Motor neuron (in vitro differentiated cells): Measurements from ENCODE around the gene YEATS4. TPM values are rescaled to one million over a fixed set of nuclear protein-coding genes. Genes with fewer than 3 reads are reported as not detected.

Source experiments
- ATAC-seq, 8 experiments: fragments of 200-7000 bp; cut with Tn5 transposase; replicated peaks in 6 of 8; 2 replicates each; pipeline ENCODE4 v1.8.0; 2021; ENCODE audit warnings: mild to moderate bottlenecking in 8 of 8, moderate library complexity in 8 of 8
- H3K27ac ChIP-seq, 2 donors: fragments of 250-450 bp; sonication (Bioruptor Pico); 2 replicates each; pipeline ENCODE4 v1.9.0; 2021; ENCODE audit warnings: antibody characterized with exemption in 2 of 2, mild to moderate bottlenecking in 2 of 2, moderate library complexity in 1 of 2
- H3K4me1 ChIP-seq, 2 donors: fragments of 250-450 bp; sonication (Bioruptor Pico); replicated peaks in 1 of 2; 2 replicates each; pipeline ENCODE4 v1.6.1; 2021; ENCODE audit warnings: antibody characterized with exemption in 2 of 2, mild to moderate bottlenecking in 2 of 2, moderate library complexity in 1 of 2
- H3K4me3 ChIP-seq, 5 donors: fragments of 250-450 bp; sonication (Bioruptor Pico); 2 replicates each; pipeline ENCODE4 v1.9.0; 2021; ENCODE audit warnings: antibody characterized with exemption in 5 of 5, mild to moderate bottlenecking in 5 of 5, moderate library complexity in 4 of 5
- WGBS, 10 experiments: fragments of 450-650 bp; shearing (Covaris generic); methylation state at CpG; one replicate each; pipeline ENCODE4 v1.0.0; 2022; 5-methylcytosine and 5-hydroxymethylcytosine counted together
- in situ Hi-C, 9 experiments: fragments of 400-800 bp; cut with MboI; loops; one replicate each; pipeline ENCODE4 v1.15.0; 2021; ENCODE audit warnings: low sequenced_read_pairs in 9 of 9, low pct_unique_long_range_greater_than_20kb in 2 of 9; ENCODE audit not compliant: unreplicated experiment in 9 of 9
- total RNA-seq, 8 experiments: library from RNA; unstranded; fragments of 300-600 nt; gene quantifications; 2 replicates each; pipeline versions ENCODE4 v1.2.3 to v1.2.4, GENCODE V29; 2022

Gene YEATS4
- total RNA-seq, 8 experiments from 2014 or later, result 16.1 to 33.4 (median 28.5) TPM

- no peak for ATAC-seq
- no peaks in the 10 kb centered on the region for H3K4me1 ChIP-seq
- in situ Hi-C loops, result no loop called here
- WGBS, 10 experiments, result 34 to 100% (median 89%) methylated on average over 1 to 16 of the region's 20 CpGs; no CpG with 5 or more reads in 1 of the 10 experiments
- H3K27ac ChIP-seq, result no peak overlapping the region
- H3K4me3 ChIP-seq, result no peak overlapping the region
These were observed 27.4 kb upstream of the YEATS4 start for GRCh38 chr12:69331909-69332684.

DNA sequence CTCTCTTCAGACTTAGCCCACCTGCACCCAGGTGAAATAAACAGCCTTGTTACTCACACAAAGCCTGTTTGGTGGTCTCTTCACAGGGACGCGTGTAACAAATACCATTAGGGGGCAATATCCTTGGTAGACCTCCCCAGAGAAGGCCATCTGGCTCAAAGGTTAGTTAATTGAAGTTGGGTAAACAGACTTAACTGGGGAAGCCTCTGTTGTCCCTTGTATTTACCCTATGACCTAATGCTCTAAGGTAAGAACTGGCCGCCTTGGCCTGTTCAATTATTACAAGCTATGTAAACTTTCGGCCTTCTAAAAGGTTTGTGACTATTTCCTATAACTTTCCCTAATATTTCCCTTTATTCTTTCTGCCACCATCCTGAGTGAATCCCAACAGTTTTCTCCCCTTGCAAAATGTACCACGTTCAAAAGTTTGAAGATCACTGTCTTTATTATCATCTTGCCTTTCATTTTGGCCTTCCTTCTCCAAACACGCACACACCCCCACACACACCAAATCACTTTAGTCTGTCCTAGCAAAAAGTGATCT lies 26.7 kb upstream of the YEATS4 start:
- in situ Hi-C loops, result no loop called here
- Histone ChIP-seq H3K4me3 (no peak overlapping the region), H3K27ac (no peak overlapping the region), H3K4me1 (no peaks in the 10 kb centered on the region)
- no peak for ATAC-seq
- WGBS, 10 experiments, result 59 to 100% (median 90%) methylated on average over 2 to 5 of the region's 6 CpGs; no CpG with 5 or more reads in 1 of the 10 experiments

DNA sequence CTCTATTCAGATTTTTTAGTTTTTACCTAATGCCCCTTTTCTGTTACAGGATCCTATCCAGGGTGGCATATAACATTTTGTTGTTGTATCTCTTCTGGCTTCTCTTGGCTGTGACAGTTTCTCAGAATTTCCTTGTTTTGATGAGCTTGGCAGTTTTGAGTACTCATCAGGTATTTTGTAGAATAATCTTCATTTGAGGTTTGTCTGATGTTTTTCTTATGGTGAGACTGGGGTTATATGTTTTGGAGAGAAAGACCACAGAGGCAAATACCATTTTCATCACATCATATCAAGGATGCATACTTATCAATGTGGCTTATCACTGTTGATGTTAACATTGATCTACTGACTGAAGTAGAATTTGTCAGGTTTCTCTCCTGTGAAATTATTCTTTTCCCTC lies 25.4 kb upstream of the YEATS4 start:
- no peak overlapping the region for H3K4me3 ChIP-seq
- ATAC-seq, result no peak
- no peak overlapping the region for H3K27ac ChIP-seq
- in situ Hi-C loops, result no loop called here
- H3K4me1 ChIP-seq, result no peaks in the 10 kb centered on the region

DNA sequence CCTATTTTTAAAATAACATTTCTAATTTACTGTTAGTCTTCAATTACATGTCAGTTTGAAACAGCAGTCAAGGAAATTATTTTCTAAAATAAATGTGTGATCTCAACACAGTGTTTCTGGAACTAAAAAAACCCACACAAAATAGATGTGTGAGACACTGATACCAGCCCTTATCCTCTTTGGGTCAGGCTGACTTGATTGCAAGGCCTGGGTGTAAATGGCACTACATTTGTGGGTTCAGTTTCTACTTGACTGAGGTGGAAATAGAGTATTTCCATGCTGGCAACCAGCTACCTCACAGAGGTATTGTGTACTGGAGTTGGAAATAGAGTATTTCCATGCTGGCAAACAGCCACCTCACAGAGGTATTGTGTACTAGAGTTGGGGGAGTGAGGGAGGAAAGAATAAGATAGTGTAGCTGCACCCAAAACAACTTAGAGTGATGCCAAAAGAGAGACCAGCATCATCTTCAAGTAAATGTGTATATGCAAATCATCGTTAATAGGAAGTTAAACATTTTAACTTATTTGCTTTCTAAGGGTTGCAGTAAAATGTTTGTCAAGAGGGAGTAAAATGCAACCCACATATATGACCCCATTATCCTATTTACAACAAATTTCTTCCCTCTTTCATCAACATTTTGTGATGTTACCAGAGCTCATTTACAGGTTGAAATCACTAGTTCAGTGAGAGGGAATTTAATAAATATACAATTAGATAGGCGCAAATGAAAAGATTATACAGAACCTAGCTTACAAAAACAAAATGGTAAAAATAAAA lies 22.0 kb upstream of the YEATS4 start:
- WGBS, 10 experiments, result 67 to 100% (median 83%) methylated on average over 1 to 2 of the region's 2 CpGs; no CpG with 5 or more reads in 1 of the 10 experiments
- in situ Hi-C loops, result no loop called here
- no peak for ATAC-seq
- Histone ChIP-seq H3K27ac (no peak overlapping the region), H3K4me1 (no peaks in the 10 kb centered on the region), H3K4me3 (no peak overlapping the region)

DNA sequence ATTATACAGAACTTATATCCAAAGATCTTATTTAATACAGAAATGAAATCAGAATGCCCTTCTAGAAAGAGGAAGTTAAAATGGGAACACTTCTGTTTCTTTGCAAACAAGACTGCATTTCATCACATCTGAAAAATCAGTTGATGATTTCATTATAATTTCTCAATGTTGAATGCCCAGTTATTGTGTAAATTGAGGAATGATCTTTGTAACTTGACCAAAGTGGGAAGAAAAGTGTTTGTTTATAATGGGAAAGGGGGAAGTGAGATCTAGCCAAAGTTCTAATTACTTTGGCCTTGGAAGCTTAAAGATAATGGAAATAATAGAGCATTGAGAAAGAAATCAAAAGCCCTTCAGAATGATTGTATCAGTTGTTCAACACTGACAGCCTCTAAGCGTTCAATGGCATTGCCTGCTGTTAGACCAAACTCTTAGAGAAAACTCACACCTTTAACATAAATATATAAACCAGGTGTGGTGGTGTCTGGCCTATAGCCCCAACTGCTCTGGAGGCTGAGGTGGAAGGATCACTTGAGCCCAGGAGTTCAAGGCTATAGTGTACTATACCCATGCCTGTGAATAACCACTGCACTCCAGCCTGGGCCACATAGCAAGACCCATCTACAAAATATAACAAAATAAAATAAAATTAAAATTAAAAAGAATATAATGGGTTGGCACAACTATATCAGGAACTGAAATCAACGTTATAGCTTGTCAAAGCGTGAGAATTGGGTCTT lies 21.3 kb upstream of the YEATS4 start:
- Histone ChIP-seq H3K4me3 (no peak overlapping the region), H3K27ac (no peak overlapping the region), H3K4me1 (no peaks in the 10 kb centered on the region)
- WGBS, 10 experiments, result 32 to 96% (median 85%) methylated on average over 2 to 3 of the region's 3 CpGs
- ATAC-seq, result no peak
- in situ Hi-C loops, result no loop called here

DNA sequence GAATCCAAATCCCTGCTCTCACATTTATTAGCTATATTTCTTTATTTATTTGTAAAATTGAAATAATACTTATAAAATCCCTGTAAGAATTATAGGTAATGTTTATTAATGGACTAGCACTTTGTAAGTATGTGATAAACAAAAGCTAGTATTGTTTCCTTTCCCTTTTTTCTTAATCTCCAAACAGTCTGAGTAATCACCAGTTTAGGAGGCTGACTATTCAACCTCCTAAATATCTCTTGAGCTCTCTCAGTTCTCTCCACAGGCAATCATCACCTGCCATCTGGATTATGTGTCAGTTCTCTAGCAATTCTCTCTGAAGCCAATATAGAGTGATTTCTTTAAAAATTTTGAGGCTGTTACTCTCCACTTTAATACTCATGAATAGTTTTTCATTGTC lies 20.6 kb upstream of the YEATS4 start:
- Histone ChIP-seq H3K4me3 (no peak overlapping the region), H3K27ac (no peak overlapping the region), H3K4me1 (no peaks in the 10 kb centered on the region)
- ATAC-seq, result no peak
- in situ Hi-C loops, result no loop called here

DNA sequence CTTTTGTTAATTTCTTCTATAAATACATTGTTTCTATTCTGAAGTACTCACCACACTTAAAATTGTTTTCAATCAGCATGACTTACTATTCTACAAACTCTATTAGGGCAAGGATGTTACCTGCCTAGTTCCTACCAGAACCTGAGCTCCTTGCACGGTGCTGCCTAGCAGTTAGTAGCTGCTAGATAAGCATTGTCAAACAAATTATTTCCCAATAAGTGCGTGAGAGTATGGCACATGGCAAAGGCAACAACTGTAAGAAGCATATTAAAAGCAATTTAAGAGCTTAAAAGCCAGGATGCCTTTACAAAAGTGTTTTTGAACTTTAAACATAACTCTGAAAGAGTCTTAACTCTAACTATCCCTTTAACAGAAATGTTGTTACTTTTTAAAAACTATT lies 19.5 kb upstream of the YEATS4 start:
- 8 to 100% (median 55%) methylated on average over 1 to 2 of the region's 2 CpGs; no CpG with 5 or more reads in 2 of the 10 experiments for WGBS, 10 experiments
- no peak for ATAC-seq
- Histone ChIP-seq H3K4me1 (no peaks in the 10 kb centered on the region), H3K27ac (no peak overlapping the region), H3K4me3 (no peak overlapping the region)
- in situ Hi-C loops, result no loop called here

- H3K27ac ChIP-seq, result no peak overlapping the region
- H3K4me3 ChIP-seq, result no peak overlapping the region
- WGBS, 10 experiments, result 6 to 90% (median 76%) methylated on average over 2 to 4 of the region's 5 CpGs; no CpG with 5 or more reads in 4 of the 10 experiments
- no peak for ATAC-seq
- in situ Hi-C loops, result no loop called here
- no peaks in the 10 kb centered on the region for H3K4me1 ChIP-seq
These were observed 18.2 kb upstream of the YEATS4 start for GRCh38 chr12:69341328-69341727.

DNA sequence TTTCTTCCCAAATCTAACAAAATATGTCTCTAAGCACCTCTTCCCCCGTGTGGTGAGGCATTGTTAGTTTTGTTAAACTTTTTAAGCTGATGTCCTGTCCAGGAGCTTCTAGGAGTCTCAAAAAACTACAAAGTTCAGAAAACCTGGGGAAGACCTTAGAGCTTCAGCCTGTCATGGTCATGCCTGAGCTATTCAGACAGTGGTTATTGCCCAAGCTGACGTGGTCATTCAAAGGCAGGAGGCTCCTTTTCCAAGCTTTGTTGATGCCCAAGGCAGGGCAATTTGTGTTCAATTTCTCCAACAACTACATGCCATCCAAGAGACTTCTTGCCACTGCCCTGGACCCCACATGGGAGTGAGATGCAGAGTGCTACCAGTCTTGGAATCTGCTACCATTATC lies 17.1 kb upstream of the YEATS4 start:
- WGBS, 10 experiments, result 10 to 100% (median 60%) methylated on average over 1 to 2 of the region's 2 CpGs; no CpG with 5 or more reads in 1 of the 10 experiments

GRCh38 chr12:69343357-69343756 lies 16.2 kb upstream of the YEATS4 start:
- in situ Hi-C loops, result no loop called here
- Histone ChIP-seq H3K4me3 (no peak overlapping the region), H3K4me1 (no peaks in the 10 kb centered on the region), H3K27ac (no peak overlapping the region)
- no peak for ATAC-seq
- WGBS, 10 experiments, result 0 to 68% (median 51%) methylated on average over 1 to 3 of the region's 3 CpGs

More for the DNA sequence above, 17.1 kb upstream of the YEATS4 start:
- Histone ChIP-seq H3K4me3 (no peak overlapping the region), H3K27ac (no peak overlapping the region), H3K4me1 (no peaks in the 10 kb centered on the region)
- in situ Hi-C loops, result no loop called here
- no peak for ATAC-seq

GRCh38 chr12:69343885-69344612 lies 15.5 kb upstream of the YEATS4 start:
- ATAC-seq, result no peak
- no peaks in the 10 kb centered on the region for H3K4me1 ChIP-seq
- 0 to 100% (median 53%) methylated on average over 1 to 3 of the region's 3 CpGs; no CpG with 5 or more reads in 2 of the 10 experiments for WGBS, 10 experiments
- in situ Hi-C loops, result no loop called here
- no peak overlapping the region for H3K27ac ChIP-seq
- H3K4me3 ChIP-seq, result no peak overlapping the region

DNA sequence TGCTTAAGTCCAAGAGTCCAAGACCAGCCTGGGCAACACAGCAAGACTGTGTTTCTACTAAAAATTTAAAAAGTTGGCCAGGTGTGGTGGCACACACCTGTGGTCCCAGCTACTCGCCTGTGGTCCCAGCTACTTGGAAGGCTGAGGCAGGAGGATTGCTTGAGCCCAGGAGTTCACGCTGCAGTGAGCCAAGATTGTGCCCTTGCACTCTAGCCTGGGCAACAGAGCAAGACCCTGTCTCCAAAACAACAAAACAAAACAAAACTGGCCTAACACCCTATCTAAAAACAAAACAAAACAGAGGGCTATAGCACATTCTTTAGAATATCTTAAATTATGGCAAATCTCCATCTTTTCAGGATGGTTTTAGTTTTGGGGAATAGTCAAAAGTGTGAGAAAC lies 14.5 kb upstream of the YEATS4 start:
- in situ Hi-C loops, result no loop called here
- Histone ChIP-seq H3K4me3 (no peak overlapping the region), H3K4me1 (no peaks in the 10 kb centered on the region), H3K27ac (no peak overlapping the region)
- ATAC-seq, result no peak
- 0 to 100% (median 81%) methylated on average over 1 to 2 of the region's 2 CpGs; no CpG with 5 or more reads in 4 of the 10 experiments for WGBS, 10 experiments
